Measurements from ENCODE around the gene PGGHG.
"Not testable (repeated sequence)": the region's sequence is repeated elsewhere in the genome, so short reads cannot be mapped to it uniquely, and the experiment has no call there.

Gene PGGHG

GRCh38 chr11:333616-334263 is 44.8 kb downstream of the PGGHG start:
- H3K4me1 Mint-ChIP-seq: peaks cover 75% of the 10 kb centered on the region
- not testable (repeated sequence) for H3K27ac Mint-ChIP-seq, ATAC-seq

DNA sequence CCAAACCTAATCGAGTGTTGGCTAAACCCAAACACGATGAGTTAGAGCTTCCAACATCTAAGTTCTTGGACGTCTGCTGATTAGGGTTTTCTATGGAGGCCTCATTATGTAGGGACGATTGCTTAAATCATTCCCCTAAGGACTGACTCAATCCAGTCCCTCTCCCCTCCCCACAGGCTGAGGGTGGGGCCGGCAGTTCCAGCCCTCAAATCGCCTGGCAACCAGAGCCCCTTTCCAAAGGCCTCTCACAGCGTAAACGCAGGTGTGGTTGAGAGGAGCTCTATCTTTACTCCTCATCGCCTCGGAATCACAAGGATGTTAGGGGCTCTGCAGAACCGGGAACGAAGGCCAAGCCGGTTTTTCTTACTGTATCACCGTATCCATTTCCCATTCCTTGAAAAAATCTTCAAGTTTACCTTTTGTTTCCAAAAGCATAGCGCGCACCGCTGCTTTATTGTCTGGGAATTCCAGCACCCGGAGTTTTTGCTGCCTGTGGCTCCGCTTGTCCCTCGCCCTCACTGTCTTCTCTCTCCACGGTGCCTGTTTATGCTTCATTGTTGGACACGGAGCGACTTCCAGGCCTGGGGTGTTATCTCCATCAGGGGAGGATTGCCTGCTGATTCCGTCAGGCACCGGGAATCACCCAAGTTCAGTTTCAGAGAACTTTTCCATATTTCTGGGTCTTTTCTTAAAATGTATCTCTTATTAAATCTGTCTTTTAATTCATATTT is 45.5 kb downstream of the PGGHG start:
- DNase-seq: peak in 1 of 2 donors; percentile 5
- Mint-ChIP-seq H3K27me3 (no peaks in the 10 kb centered on the region), H3K4me3 (no peak overlapping the region), H3K4me1 (peaks cover 68% of the 10 kb centered on the region), H3K27ac (no peak overlapping the region), H3K9me3 (no peaks in the 10 kb centered on the region)
- no peak for ATAC-seq

More at GRCh38 chr11:333616-334263, 44.8 kb downstream of the PGGHG start:
- H3K27me3 Mint-ChIP-seq, H3K4me3 Mint-ChIP-seq, H3K9me3 Mint-ChIP-seq: not testable (repeated sequence)
- DNase-seq: peak in 1 of 2 donors; percentile 2

DNA sequence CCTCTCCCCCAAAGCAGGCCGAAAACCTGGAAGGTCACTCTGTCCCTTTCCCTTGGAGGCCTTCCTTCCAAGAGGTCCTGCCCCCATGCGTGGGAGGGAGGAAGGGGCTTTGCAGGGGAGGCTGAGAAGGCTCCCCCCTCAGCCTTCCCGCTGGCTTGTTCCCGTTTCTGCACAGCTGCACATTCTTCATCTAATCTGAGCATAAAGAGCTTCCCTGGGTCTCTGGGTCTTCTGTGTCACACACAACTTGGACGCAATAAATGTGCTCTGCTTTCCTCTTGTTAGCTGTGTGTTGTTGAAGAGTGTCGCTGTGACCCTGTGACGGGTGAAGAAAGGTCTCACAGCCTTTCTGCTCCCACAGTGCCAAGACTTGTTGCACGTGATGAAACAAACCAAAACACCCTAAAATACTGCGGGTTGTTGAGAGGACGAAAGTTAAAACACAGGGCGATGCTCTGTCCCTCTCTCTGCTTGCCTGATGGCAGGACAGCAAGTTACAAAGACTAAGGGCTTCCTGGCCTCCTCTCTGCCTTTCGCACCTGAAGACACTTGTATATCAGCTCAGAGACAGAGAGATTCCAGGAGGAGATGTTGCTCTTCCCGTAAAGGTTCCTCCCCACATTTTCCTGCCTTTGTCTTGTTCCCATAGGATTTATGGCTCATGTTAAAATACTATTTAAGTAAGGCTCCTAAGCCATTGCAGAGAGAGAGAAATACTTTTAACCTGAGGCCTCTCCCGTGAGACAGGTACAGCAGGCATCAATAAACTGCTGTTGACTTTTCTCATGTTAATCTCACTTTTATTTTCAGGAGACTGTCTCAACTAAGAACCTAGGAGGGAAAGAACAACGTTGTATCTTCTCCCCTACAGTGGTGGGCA is 47.1 kb downstream of the PGGHG start:
- H3K4me1 Mint-ChIP-seq: peaks cover 59% of the 10 kb centered on the region
- H3K27ac Mint-ChIP-seq: peak overlapping the region in 1 of 2 donors; percentile 20
- DNase-seq: no peak
- no peaks in the 10 kb centered on the region for H3K27me3 Mint-ChIP-seq
- no peak overlapping the region for H3K4me3 Mint-ChIP-seq
- no peak for ATAC-seq
- peaks cover 0 to 6% of the 10 kb centered on the region in 2 donors for H3K9me3 Mint-ChIP-seq

DNA sequence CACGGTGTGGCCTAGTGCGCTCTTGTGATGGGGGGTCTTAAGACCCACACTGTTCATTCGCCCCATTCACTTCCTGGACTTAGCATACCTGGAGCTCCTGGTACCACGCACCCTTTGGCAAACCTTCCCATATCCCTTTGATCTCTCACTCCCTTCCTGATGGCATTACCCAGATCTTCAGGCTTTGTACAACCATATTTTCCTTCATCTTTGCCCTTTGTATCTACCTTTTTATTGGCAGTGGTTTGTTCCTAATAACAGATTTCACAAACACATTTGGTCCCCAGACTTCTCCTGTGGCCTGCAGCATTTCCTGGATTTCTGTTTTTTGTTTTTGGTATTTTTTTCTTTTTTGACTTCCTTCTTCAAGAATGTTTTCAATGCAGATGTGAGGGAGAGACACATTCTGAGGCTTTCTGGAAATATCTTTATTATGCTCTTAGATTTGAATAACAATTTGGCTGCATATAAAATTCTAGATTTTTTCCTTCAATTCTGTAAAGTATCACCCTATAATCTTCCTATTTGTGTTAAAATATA is 47.8 kb downstream of the PGGHG start:
- Mint-ChIP-seq H3K4me1 (peaks cover 59% of the 10 kb centered on the region), H3K27me3 (no peaks in the 10 kb centered on the region), H3K27ac (no peak overlapping the region), H3K9me3 (peaks cover 0 to 8% of the 10 kb centered on the region in 2 donors), H3K4me3 (no peak overlapping the region)
- DNase-seq (no peak), ATAC-seq (no peak)

DNA sequence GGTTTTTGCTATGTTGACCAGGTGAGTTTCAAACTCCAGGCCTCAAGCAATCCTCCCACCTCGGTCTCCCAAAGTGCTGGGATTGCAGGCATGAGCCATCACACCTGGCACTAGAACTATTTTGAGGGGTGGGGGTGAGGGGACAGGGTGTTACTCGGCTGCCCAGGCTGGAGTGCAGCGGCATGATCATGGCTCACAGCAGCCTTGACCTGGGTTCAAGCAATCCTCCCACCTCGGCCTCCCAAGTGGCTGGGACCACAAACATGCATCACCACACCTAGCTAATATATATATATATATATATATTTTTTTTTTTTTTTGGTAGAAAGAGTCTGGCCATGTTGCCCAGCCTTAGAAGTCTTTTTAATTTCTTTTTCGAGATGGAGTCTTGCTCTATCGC is 48.8 kb downstream of the PGGHG start:
- Mint-ChIP-seq H3K4me1 (peaks cover 59% of the 10 kb centered on the region), H3K9me3 (peaks cover 0 to 8% of the 10 kb centered on the region in 2 donors), H3K4me3 (no peak overlapping the region)

DNA sequence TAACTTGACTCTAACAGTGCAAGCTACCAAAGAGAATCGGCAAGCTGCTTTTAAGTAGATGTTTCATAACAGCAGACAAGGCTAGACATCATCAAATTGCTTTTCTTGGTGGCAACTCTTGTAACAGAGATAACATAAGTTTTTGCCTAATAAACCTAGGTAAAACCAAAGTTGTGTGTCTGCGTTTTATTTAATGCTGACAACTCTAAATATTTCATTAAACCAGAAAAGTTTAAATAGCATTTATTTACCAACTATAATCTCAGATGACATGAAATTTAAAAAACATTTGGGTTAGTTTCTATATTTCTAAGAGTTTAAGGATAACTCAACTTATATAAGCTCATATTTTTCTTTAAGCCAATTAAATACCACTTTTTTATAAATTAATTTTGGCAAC is 51.0 kb downstream of the PGGHG start:
- peaks cover 0 to 8% of the 10 kb centered on the region in 2 donors for H3K9me3 Mint-ChIP-seq
- H3K4me1 Mint-ChIP-seq: peaks cover 50% of the 10 kb centered on the region
- ATAC-seq: no peak
- no peak overlapping the region for H3K4me3 Mint-ChIP-seq
- H3K27me3 Mint-ChIP-seq: no peaks in the 10 kb centered on the region
- H3K27ac Mint-ChIP-seq: no peak overlapping the region
- DNase-seq: no peak

More for the DNA sequence above, 48.8 kb downstream of the PGGHG start:
- H3K27ac Mint-ChIP-seq: no peak overlapping the region
- DNase-seq: no peak
- H3K27me3 Mint-ChIP-seq: no peaks in the 10 kb centered on the region
- no peak for ATAC-seq

GRCh38 chr11:340539-341512 is 51.9 kb downstream of the PGGHG start:
- H3K4me1 Mint-ChIP-seq: peaks cover 43% of the 10 kb centered on the region
- H3K27me3 Mint-ChIP-seq: no peaks in the 10 kb centered on the region
- DNase-seq: no peak
- H3K27ac Mint-ChIP-seq: no peak overlapping the region
- peaks cover 0 to 8% of the 10 kb centered on the region in 2 donors for H3K9me3 Mint-ChIP-seq
- ATAC-seq: no peak
- no peak overlapping the region for H3K4me3 Mint-ChIP-seq

GRCh38 chr11:342328-342727 is 53.4 kb downstream of the PGGHG start:
- ATAC-seq: no peak
- Mint-ChIP-seq H3K4me3 (no peak overlapping the region), H3K4me1 (peaks cover 28% of the 10 kb centered on the region), H3K27me3 (no peaks in the 10 kb centered on the region), H3K27ac (no peak overlapping the region), H3K9me3 (peaks cover 0 to 8% of the 10 kb centered on the region in 2 donors)
- no peak for DNase-seq

DNA sequence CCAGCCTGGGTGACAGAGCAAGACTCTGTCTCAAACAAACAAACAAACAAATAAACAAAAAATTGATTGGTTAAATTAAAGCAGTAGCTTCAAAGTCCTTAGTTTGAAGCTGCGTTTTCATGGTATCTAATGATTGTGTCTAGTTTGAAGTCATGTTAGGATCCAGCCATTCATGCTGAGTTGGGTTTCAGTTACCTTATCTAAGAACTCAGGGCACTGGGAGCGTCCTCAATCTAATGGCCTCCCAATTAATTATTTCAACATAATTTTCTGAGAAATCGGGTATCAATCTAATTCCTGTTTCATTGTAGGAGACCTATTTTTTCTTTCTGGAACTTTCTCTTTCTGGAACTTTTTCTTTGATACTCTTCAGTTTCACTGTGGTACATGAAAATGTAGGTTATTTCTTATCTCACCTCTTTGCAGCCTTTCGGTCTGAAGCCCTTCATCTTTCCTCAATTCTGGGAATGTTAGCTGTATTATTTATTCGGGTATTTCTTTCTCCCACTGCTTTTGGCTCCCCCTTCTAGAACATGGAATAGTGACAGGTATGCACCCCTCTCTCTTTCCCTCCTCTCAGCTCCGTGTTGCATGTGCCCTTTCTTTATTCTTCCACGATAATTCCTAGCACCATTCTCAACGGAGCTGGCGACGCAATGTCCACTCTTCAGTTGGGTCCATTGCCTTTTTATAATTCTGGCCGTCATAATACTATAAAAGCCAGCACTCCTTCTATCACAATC is 56.1 kb downstream of the PGGHG start:
- H3K27ac Mint-ChIP-seq: peak overlapping the region in 1 of 2 donors; percentile 55
- H3K4me3 Mint-ChIP-seq: no peak overlapping the region
- H3K9me3 Mint-ChIP-seq: peaks cover 0 to 8% of the 10 kb centered on the region in 2 donors
- ATAC-seq: no peak
- H3K4me1 Mint-ChIP-seq: peaks cover 30% of the 10 kb centered on the region
- H3K27me3 Mint-ChIP-seq: no peaks in the 10 kb centered on the region
- no peak for DNase-seq
